ENCODE measurements around the gene TSPAN10. TPM values are rescaled to one million over a fixed set of nuclear protein-coding genes. Genes with fewer than 3 reads are reported as not detected.

TSPAN10 gene
- total and polyA plus RNA-seq, 11 donors = 0.07 to 0.46 (median 0.38) TPM; not detected in 5

GRCh38 chr17:81635973-81636504 is 957 bp upstream of the TSPAN10 start:
- 24 to 33% (median 29%) methylated on average over 17 to 18 of the region's 18 CpGs for WGBS, 4 donors
- Histone ChIP-seq H3K27ac (peak overlapping the region; percentile 73 to 97 (median 95)), H3K9me3 (no peaks in the 10 kb centered on the region), H3K4me1 (peaks cover 10 to 48% (median 32%) of the 10 kb centered on the region in 12 donors), H3K27me3 (no peaks in the 10 kb centered on the region), H3K36me3 (peaks cover 0 to 16% (median 0%) of the 10 kb centered on the region in 9 donors), H3K4me3 (peak overlapping the region; percentile 71 to 100 (median 92))
- TF ChIP-seq, protein P1, sequence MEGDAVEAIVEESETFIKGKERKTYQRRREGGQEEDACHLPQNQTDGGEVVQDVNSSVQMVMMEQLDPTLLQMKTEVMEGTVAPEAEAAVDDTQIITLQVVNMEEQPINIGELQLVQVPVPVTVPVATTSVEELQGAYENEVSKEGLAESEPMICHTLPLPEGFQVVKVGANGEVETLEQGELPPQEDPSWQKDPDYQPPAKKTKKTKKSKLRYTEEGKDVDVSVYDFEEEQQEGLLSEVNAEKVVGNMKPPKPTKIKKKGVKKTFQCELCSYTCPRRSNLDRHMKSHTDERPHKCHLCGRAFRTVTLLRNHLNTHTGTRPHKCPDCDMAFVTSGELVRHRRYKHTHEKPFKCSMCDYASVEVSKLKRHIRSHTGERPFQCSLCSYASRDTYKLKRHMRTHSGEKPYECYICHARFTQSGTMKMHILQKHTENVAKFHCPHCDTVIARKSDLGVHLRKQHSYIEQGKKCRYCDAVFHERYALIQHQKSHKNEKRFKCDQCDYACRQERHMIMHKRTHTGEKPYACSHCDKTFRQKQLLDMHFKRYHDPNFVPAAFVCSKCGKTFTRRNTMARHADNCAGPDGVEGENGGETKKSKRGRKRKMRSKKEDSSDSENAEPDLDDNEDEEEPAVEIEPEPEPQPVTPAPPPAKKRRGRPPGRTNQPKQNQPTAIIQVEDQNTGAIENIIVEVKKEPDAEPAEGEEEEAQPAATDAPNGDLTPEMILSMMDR (IDR thresholded peaks at IDR 0.05) = no peak
- TF ChIP-seq POLR2A (IDR thresholded peaks at IDR 0.05) = no peak
- intact Hi-C loops (cut with DNase I) = loop anchor here in 3 of 10 donors (2.0 kb wide), 2 partner anchors 29 to 31 kb away; partner anchors contain the start of genes CCDC137 (in 2 of the 3) and OXLD1 (in 2 of the 3)
- no peak for DNase-seq
- peak in 3 of 4 donors; percentile 11 to 70 (median 70) for ATAC-seq

GRCh38 chr17:81638683-81639082 is 1.7 kb downstream of the TSPAN10 start:
- no peak for DNase-seq

DNA sequence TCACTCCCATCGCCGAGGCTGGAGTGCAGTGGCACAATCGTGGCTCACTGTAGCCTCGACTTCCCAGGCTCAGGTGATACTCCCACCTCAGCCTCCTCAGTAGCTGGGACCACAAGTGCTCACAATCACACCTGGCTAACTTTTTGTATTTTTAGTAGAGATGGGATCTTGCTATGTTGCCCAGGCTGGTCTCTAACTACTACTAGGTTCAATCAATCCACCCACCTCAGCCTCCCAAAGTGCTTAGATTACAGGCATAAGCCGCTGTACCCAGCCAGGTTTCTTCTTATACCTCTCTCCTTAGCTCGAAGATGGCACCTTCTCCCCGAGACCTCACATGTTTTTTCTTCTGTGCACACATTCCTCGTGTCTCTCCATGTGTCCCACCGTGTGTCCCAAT is 3.0 kb downstream of the TSPAN10 start:
- Histone ChIP-seq H3K36me3 (no peaks in the 10 kb centered on the region), H3K4me3 (no peak overlapping the region), H3K27ac (no peak overlapping the region), H3K4me1 (peaks cover 9 to 22% (median 12%) of the 10 kb centered on the region in 12 donors), H3K27me3 (no peaks in the 10 kb centered on the region), H3K9me3 (no peaks in the 10 kb centered on the region)
- TF ChIP-seq, protein P1 (IDR thresholded peaks at IDR 0.05) = no peak
- TF ChIP-seq POLR2A (IDR thresholded peaks at IDR 0.05) = no peak
- intact Hi-C loops (cut with DNase I) = no loop called here
- ATAC-seq (no peak), DNase-seq (no peak)
- WGBS, 4 donors = 92 to 95% (median 93%) methylated on average over 9 of the region's 9 CpGs

More at GRCh38 chr17:81638683-81639082, 1.7 kb downstream of the TSPAN10 start:
- Histone ChIP-seq H3K9me3 (no peaks in the 10 kb centered on the region), H3K4me3 (no peak overlapping the region), H3K27ac (no peak overlapping the region), H3K36me3 (peaks cover 0 to 4% (median 0%) of the 10 kb centered on the region in 9 donors), H3K27me3 (no peaks in the 10 kb centered on the region), H3K4me1 (peaks cover 10 to 36% (median 24%) of the 10 kb centered on the region in 12 donors)
- intact Hi-C loops (cut with DNase I) = no loop called here
- whole genome bisulfite sequencing, 4 donors = 62 to 72% (median 63%) methylated on average over 4 of the region's 4 CpGs
- ATAC-seq = no peak
- no peak for TF ChIP-seq POLR2A (IDR thresholded peaks at IDR 0.05)
- TF ChIP-seq, protein P1 (IDR thresholded peaks at IDR 0.05) = no peak

DNA sequence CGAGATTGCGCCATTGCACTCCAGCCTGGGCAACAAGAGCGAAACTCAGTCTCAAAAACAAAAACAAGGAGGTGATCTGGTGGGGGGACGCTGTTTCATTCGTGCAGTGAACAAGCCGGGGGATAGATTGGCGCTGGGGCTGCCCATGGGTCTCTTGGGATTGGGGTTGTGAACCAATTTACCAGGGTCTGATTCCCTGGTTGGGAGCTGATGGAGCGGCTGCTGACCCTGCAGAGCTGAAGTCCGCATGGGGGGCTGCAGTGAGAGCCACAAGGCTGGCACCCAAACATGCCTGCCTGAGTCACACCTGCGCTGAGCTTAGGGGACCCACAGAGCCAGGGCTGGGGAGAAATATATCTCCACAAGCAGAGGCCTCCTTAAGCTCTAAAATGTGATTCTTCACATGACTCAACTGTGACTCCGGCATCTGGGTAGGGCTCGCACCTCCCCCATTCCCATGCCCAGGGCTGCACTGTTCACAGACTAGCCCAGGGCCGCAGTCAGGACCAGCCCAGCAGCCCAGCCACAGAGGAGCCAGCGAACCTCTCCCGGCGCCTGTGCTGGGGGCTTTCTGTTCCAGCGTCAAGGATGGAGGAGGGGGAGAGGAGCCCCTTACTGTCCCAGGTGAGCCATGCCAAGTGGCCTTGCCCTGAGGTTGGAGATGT is 5.0 kb downstream of the TSPAN10 start:
- H3K4me1 ChIP-seq = peaks cover 0 to 7% (median 2%) of the 10 kb centered on the region in 12 donors
- no peak for TF ChIP-seq POLR2A (IDR thresholded peaks at IDR 0.05)
- ATAC-seq (no peak), DNase-seq (no peak)
- peaks cover 0 to 5% (median 0%) of the 10 kb centered on the region in 9 donors for H3K27me3 ChIP-seq
- no peak overlapping the region for H3K27ac ChIP-seq
- WGBS, 4 donors = 91 to 96% (median 93%) methylated on average over 15 to 17 of the region's 17 CpGs
- intact Hi-C loops (cut with DNase I) = no loop called here
- H3K9me3 ChIP-seq = no peaks in the 10 kb centered on the region
- H3K36me3 ChIP-seq = no peaks in the 10 kb centered on the region
- no peak overlapping the region for H3K4me3 ChIP-seq

Measured in heart left ventricle (tissue), 16 donors.